Measurements from ENCODE around the gene NT5C1B.

DNA sequence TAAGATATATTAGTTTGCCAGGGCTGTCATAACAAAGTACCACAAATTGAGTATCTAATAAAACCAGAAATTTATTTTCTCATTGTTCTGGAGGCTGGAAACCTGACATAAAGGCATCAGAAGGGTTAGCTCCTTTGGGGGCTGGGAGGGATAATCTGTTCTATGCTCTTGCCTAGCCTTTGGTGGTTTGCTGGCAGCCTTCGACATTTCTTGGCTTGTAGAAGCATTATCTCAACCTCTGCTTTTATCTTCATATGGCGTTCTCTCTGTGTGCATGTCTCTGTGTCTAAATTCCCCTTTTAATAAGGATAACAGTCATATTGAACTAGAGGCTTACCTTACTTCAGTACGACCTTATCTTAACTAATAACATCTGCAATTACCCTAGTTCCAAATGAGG lies 22.8 kb upstream of the NT5C1B start:
- TF ChIP-seq, protein P1, sequence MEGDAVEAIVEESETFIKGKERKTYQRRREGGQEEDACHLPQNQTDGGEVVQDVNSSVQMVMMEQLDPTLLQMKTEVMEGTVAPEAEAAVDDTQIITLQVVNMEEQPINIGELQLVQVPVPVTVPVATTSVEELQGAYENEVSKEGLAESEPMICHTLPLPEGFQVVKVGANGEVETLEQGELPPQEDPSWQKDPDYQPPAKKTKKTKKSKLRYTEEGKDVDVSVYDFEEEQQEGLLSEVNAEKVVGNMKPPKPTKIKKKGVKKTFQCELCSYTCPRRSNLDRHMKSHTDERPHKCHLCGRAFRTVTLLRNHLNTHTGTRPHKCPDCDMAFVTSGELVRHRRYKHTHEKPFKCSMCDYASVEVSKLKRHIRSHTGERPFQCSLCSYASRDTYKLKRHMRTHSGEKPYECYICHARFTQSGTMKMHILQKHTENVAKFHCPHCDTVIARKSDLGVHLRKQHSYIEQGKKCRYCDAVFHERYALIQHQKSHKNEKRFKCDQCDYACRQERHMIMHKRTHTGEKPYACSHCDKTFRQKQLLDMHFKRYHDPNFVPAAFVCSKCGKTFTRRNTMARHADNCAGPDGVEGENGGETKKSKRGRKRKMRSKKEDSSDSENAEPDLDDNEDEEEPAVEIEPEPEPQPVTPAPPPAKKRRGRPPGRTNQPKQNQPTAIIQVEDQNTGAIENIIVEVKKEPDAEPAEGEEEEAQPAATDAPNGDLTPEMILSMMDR (IDR thresholded peaks at IDR 0.05): no peak
- TF ChIP-seq POLR2A (IDR thresholded peaks at IDR 0.05): no peak
